ENCODE data around the gene FOLR1. TPM values are rescaled to one million over a fixed set of nuclear protein-coding genes. Genes with fewer than 3 reads are reported as not detected.

Gene FOLR1
- total and polyA plus RNA-seq, 9 of the 15 experiments (the other 6 are each of a cell fraction or from before 2014, with no cell fraction given): 0.22 to 2.3 (median 1.0) TPM

DNA sequence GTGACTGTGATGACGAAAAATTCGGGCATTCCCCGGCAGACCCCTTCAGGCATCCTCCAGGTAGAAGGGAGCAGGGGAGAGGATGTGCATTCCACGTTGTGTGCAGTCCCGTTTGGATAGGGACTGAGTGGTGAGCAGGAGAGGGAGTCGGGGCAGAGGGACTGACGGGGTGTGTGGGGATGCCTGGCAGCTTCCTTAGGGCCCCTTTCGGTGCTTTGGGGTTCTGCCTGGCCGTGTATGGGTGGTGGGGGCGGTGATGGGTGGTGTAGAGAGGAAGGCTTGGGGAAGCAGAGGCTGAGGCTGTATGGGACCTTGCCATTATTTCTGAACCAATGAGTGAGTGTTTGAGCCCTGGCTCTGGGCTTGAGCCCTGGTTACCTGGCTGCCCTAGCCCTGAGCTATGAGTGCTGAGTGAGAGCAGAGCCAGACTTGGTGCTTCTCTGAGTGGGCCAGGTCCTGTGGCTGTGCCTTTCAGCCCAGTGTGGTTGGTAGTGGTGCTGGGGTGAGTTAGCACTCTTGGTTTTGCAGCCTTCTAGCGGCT, 33.5 kb downstream of the FOLR1 start (continued):
- TF ChIP-seq, protein P1, sequence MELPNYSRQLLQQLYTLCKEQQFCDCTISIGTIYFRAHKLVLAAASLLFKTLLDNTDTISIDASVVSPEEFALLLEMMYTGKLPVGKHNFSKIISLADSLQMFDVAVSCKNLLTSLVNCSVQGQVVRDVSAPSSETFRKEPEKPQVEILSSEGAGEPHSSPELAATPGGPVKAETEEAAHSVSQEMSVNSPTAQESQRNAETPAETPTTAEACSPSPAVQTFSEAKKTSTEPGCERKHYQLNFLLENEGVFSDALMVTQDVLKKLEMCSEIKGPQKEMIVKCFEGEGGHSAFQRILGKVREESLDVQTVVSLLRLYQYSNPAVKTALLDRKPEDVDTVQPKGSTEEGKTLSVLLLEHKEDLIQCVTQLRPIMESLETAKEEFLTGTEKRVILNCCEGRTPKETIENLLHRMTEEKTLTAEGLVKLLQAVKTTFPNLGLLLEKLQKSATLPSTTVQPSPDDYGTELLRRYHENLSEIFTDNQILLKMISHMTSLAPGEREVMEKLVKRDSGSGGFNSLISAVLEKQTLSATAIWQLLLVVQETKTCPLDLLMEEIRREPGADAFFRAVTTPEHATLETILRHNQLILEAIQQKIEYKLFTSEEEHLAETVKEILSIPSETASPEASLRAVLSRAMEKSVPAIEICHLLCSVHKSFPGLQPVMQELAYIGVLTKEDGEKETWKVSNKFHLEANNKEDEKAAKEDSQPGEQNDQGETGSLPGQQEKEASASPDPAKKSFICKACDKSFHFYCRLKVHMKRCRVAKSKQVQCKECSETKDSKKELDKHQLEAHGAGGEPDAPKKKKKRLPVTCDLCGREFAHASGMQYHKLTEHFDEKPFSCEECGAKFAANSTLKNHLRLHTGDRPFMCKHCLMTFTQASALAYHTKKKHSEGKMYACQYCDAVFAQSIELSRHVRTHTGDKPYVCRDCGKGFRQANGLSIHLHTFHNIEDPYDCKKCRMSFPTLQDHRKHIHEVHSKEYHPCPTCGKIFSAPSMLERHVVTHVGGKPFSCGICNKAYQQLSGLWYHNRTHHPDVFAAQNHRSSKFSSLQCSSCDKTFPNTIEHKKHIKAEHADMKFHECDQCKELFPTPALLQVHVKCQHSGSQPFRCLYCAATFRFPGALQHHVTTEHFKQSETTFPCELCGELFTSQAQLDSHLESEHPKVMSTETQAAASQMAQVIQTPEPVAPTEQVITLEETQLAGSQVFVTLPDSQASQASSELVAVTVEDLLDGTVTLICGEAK (IDR thresholded peaks at IDR 0.05): peak; percentile 32; the same call in 1 of the 2 replicates
- TF ChIP-seq, protein P1 (CRISPR knock-in tag; IDR thresholded peaks at IDR 0.05): no peak
- no peak for TF ChIP-seq CHD4 (IDR thresholded peaks at IDR 0.05; ENCODE audit: insufficient read depth, insufficient replicate concordance, low read depth, low read length, poor library complexity, severe bottlenecking)
- TF ChIP-seq SRSF9 (IDR thresholded peaks at IDR 0.05; ENCODE audit: borderline replicate concordance, low read depth, low read length): no peak
- TF ChIP-seq NCOA4 (IDR thresholded peaks at IDR 0.05; ENCODE audit: partially characterized antibody): no peak
- TF ChIP-seq, protein P2, sequence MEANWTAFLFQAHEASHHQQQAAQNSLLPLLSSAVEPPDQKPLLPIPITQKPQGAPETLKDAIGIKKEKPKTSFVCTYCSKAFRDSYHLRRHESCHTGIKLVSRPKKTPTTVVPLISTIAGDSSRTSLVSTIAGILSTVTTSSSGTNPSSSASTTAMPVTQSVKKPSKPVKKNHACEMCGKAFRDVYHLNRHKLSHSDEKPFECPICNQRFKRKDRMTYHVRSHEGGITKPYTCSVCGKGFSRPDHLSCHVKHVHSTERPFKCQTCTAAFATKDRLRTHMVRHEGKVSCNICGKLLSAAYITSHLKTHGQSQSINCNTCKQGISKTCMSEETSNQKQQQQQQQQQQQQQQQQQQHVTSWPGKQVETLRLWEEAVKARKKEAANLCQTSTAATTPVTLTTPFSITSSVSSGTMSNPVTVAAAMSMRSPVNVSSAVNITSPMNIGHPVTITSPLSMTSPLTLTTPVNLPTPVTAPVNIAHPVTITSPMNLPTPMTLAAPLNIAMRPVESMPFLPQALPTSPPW (CRISPR knock-in tag; IDR thresholded peaks at IDR 0.05): no peak
- no peak for TF ChIP-seq MIER1 (IDR thresholded peaks at IDR 0.05; ENCODE audit: low read depth)
- no peak for TF ChIP-seq ZNF253 (CRISPR knock-in tag; conservative IDR thresholded peaks at IDR 0.05)
- no peak for TF ChIP-seq ZC3H11A (IDR thresholded peaks at IDR 0.05; ENCODE audit: low read depth, low read length)
- TF ChIP-seq ETV1 (tag; conservative IDR thresholded peaks at IDR 0.05; ENCODE audit: low read depth): no peak
- no peak for TF ChIP-seq ZNF778 (CRISPR knock-in tag; IDR thresholded peaks at IDR 0.05)

Measured in K562 (cell line).